Chondrocyte (in vitro differentiated cells): ENCODE measurements around the gene ABCC12. TPM values are rescaled to one million over a fixed set of nuclear protein-coding genes. Genes with fewer than 3 reads are reported as not detected.
"Not testable (repeated sequence)": the region's sequence is repeated elsewhere in the genome, so short reads cannot be mapped to it uniquely, and the experiment has no call there.

ENCODE experiments used
- DNase-seq: peaks from one replicate; pipeline ENCODE4 v3.0.0; 2021; ENCODE audit warnings: mixed read lengths, low spot score
- H3K27ac Mint-ChIP-seq: one replicate; pipeline ENCODE4 v1.8.0; 2021; ENCODE audit warnings: mild to moderate bottlenecking, moderate library complexity, mixed read lengths; ENCODE audit not compliant: unreplicated experiment
- H3K27me3 Mint-ChIP-seq: 2 replicates; pipeline ENCODE4 v1.8.0; 2021; ENCODE audit warnings: low read depth, mixed read lengths
- H3K36me3 Mint-ChIP-seq: 2 replicates; pipeline ENCODE4 v1.8.0; 2021; ENCODE audit warnings: low read depth, mixed read lengths
- H3K4me1 Mint-ChIP-seq: 2 replicates; pipeline ENCODE4 v1.8.0; 2021; ENCODE audit warnings: low read depth, mild to moderate bottlenecking, mixed read lengths
- H3K4me3 Mint-ChIP-seq: one replicate; pipeline ENCODE4 v1.8.0; 2021; ENCODE audit warnings: mild to moderate bottlenecking, moderate library complexity, mixed read lengths; ENCODE audit not compliant: unreplicated experiment
- H3K9me3 Mint-ChIP-seq: 2 replicates; pipeline ENCODE4 v1.8.0; 2021; ENCODE audit warnings: low read depth, mixed read lengths
- total RNA-seq: library from RNA; stranded (reverse); gene quantifications from 3 replicates; pipeline ENCODE4 v1.2.1, GENCODE V29; 2021
- TF ChIP-seq, protein P1 (sequence below): fragments of 200-600 bp; sonication (generic); IDR thresholded peaks from 2 replicates; pipeline ENCODE4 v1.5.0; 2021; ENCODE audit warnings: antibody characterized with exemption, mild to moderate bottlenecking, moderate library complexity

Gene ABCC12
- total RNA-seq, 1 donor from 2014 or later: not detected

- TF ChIP-seq, protein P1, sequence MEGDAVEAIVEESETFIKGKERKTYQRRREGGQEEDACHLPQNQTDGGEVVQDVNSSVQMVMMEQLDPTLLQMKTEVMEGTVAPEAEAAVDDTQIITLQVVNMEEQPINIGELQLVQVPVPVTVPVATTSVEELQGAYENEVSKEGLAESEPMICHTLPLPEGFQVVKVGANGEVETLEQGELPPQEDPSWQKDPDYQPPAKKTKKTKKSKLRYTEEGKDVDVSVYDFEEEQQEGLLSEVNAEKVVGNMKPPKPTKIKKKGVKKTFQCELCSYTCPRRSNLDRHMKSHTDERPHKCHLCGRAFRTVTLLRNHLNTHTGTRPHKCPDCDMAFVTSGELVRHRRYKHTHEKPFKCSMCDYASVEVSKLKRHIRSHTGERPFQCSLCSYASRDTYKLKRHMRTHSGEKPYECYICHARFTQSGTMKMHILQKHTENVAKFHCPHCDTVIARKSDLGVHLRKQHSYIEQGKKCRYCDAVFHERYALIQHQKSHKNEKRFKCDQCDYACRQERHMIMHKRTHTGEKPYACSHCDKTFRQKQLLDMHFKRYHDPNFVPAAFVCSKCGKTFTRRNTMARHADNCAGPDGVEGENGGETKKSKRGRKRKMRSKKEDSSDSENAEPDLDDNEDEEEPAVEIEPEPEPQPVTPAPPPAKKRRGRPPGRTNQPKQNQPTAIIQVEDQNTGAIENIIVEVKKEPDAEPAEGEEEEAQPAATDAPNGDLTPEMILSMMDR: no peak
- H3K27ac Mint-ChIP-seq: no peak overlapping the region
These were observed 16.9 kb upstream of the ABCC12 start for GRCh38 chr16:48172682-48173081.

GRCh38 chr16:48169896-48170295, 14.1 kb upstream of the ABCC12 start:
- Mint-ChIP-seq H3K27me3 (peaks cover 7% of the 10 kb centered on the region), H3K4me1 (peaks cover 12% of the 10 kb centered on the region), H3K9me3 (no peaks in the 10 kb centered on the region), H3K27ac (no peak overlapping the region), H3K4me3 (no peak overlapping the region), H3K36me3 (no peaks in the 10 kb centered on the region)
- DNase-seq: no peak
- TF ChIP-seq, protein P1: no peak

More at GRCh38 chr16:48172682-48173081, 16.9 kb upstream of the ABCC12 start:
- Mint-ChIP-seq H3K9me3 (no peaks in the 10 kb centered on the region), H3K27me3 (peaks cover 7% of the 10 kb centered on the region), H3K4me3 (no peak overlapping the region), H3K4me1 (no peaks in the 10 kb centered on the region), H3K36me3 (no peaks in the 10 kb centered on the region)
- DNase-seq: no peak

GRCh38 chr16:48168075-48168474, 12.3 kb upstream of the ABCC12 start:
- no peak for DNase-seq
- TF ChIP-seq, protein P1: no peak
- Mint-ChIP-seq H3K36me3 (no peaks in the 10 kb centered on the region), H3K4me1 (peaks cover 15% of the 10 kb centered on the region), H3K27me3 (peaks cover 4% of the 10 kb centered on the region), H3K4me3 (no peak overlapping the region), H3K9me3 (no peaks in the 10 kb centered on the region), H3K27ac (no peak overlapping the region)

DNA sequence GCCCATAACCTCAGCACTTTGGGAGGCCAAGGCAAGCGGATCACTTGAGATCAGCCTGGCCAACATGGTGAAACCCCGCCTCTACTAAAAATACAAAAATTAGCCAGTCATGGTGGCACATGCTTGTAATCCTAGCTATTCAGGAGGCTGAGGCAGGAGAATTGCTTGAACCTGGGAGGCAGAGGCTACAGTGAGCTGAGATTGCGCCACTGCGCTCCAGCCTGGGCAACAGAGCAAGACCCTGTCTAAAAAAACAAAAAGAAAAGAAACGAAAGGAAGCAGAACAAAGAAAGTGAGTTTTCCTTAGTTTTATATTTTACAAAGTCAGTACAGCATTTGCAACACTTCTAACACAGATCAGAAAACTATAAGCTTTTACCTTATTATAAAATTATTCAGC, 10.8 kb upstream of the ABCC12 start:
- H3K27ac Mint-ChIP-seq, H3K4me3 Mint-ChIP-seq, H3K9me3 Mint-ChIP-seq, H3K36me3 Mint-ChIP-seq, DNase-seq, H3K27me3 Mint-ChIP-seq: not testable (repeated sequence)
- H3K4me1 Mint-ChIP-seq: peaks cover 15% of the 10 kb centered on the region

GRCh38 chr16:48165961-48166578, 10.3 kb upstream of the ABCC12 start:
- no peaks in the 10 kb centered on the region for H3K36me3 Mint-ChIP-seq
- no peak for DNase-seq

More at GRCh38 chr16:48165961-48166578, 10.3 kb upstream of the ABCC12 start:
- H3K9me3 Mint-ChIP-seq: no peaks in the 10 kb centered on the region
- TF ChIP-seq, protein P1: no peak
- peaks cover 15% of the 10 kb centered on the region for H3K4me1 Mint-ChIP-seq
- peak overlapping the region; percentile 34 for H3K27ac Mint-ChIP-seq
- H3K27me3 Mint-ChIP-seq: no peaks in the 10 kb centered on the region
- H3K4me3 Mint-ChIP-seq: no peak overlapping the region
